Neural cell (in vitro differentiated cells): ENCODE data around the gene NCR3LG1. TPM values are rescaled to one million over a fixed set of nuclear protein-coding genes. Genes with fewer than 3 reads are reported as not detected.

Source experiments
- H2AFZ ChIP-seq: fragments of 200-600, 300-800 bp; sonication (generic), shearing (Covaris generic); 2 replicates; pipeline ENCODE4 v1.6.0; 2014; ENCODE audit warnings: low read depth, mild to moderate bottlenecking, antibody characterized with exemption, low read length, moderate library complexity
- H3F3A ChIP-seq: fragments of 200-600 bp; shearing (Covaris generic); 2 replicates; pipeline ENCODE4 v1.6.1; 2016; ENCODE audit warnings: mild to moderate bottlenecking, moderate library complexity, mixed read lengths, antibody characterized with exemption, low read length; ENCODE audit not compliant: insufficient read depth, poor library complexity, severe bottlenecking
- H3K27ac ChIP-seq: fragments of 200-600, 300-800 bp; sonication (generic), shearing (Covaris generic); 2 replicates; pipeline ENCODE4 v1.5.1; 2014; ENCODE audit warnings: mild to moderate bottlenecking, low read length, moderate library complexity
- H3K27me3 ChIP-seq: fragments of 300-800, 200-600 bp; sonication (generic), shearing (Covaris generic); 2 replicates; pipeline ENCODE4 v1.6.0; 2014; ENCODE audit warnings: mild to moderate bottlenecking, low read depth, low read length, moderate library complexity; ENCODE audit not compliant: insufficient read depth
- H3K36me3 ChIP-seq: fragments of 300-800, 200-600 bp; sonication (generic), shearing (Covaris generic); 2 replicates; pipeline ENCODE4 v1.5.1; 2014; ENCODE audit warnings: mild to moderate bottlenecking, antibody characterized with exemption, low read length, moderate library complexity; ENCODE audit not compliant: insufficient read depth
- H3K4me2 ChIP-seq: fragments of 300-800, 200-600 bp; sonication (generic), shearing (Covaris generic); 2 replicates; pipeline ENCODE4 v1.6.0; 2014; ENCODE audit warnings: mild to moderate bottlenecking, low read length
- H3K4me3 ChIP-seq: fragments of 300-800, 200-600 bp; sonication (generic), shearing (Covaris generic); 2 replicates; pipeline ENCODE4 v1.5.1; 2014; ENCODE audit warnings: mild to moderate bottlenecking, low read length, moderate library complexity
- H3K79me2 ChIP-seq: fragments of 200-600 bp; shearing (Covaris generic); replicated peaks from 2 replicates; pipeline ENCODE4 v1.6.0; 2014; ENCODE audit warnings: mild to moderate bottlenecking, low read length, moderate library complexity; ENCODE audit not compliant: insufficient read depth
- H3K9ac ChIP-seq: fragments of 300-800, 200-600 bp; sonication (generic), shearing (Covaris generic); 2 replicates; pipeline ENCODE4 v1.6.1; 2016; ENCODE audit warnings: mild to moderate bottlenecking, low read length, mixed read lengths
- H3K9me2 ChIP-seq: fragments of 200-600 bp; shearing (Covaris generic); 2 replicates; pipeline ENCODE4 v1.6.1; 2016; ENCODE audit warnings: mild to moderate bottlenecking, low read length, mixed read lengths; ENCODE audit not compliant: insufficient read depth
- H3K9me3 ChIP-seq: fragments of 200-600, 300-800 bp; sonication (generic), shearing (Covaris generic); 2 replicates; pipeline ENCODE4 v1.6.1; 2016; ENCODE audit warnings: mild to moderate bottlenecking, mixed run types, low read length, moderate library complexity, mixed read lengths
- H4K20me1 ChIP-seq: fragments of 200-600 bp; shearing (Covaris generic); 2 replicates; pipeline ENCODE4 v1.6.1; 2016; ENCODE audit warnings: mild to moderate bottlenecking, mixed run types; ENCODE audit not compliant: insufficient read depth
- CTCF ChIP-seq: fragments of 450-650 bp; IDR thresholded peaks from 2 replicates; pipeline ENCODE4 v1.5.1; 2014; ENCODE audit warnings: antibody characterized with exemption, mild to moderate bottlenecking, moderate library complexity; ENCODE audit not compliant: poor library complexity, severe bottlenecking
- EP300 ChIP-seq: fragments of 450-650 bp; conservative IDR thresholded peaks from 2 replicates; pipeline ENCODE4 v1.6.1; 2014; ENCODE audit warnings: antibody characterized with exemption, mild to moderate bottlenecking, moderate library complexity; ENCODE audit not compliant: poor library complexity, severe bottlenecking
- EZH2 ChIP-seq: fragments of 200-600, 300-800 bp; shearing (Covaris generic), sonication (generic); IDR thresholded peaks from 2 replicates; pipeline ENCODE4 v1.6.1; 2014; ENCODE audit warnings: antibody characterized with exemption, low read length, borderline replicate concordance, mild to moderate bottlenecking; ENCODE audit not compliant: insufficient read depth, poor library complexity, severe bottlenecking
- MXI1 ChIP-seq: fragments of 450-650 bp; conservative IDR thresholded peaks from 2 replicates; pipeline ENCODE4 v1.6.1; 2014; ENCODE audit warnings: antibody characterized with exemption, mild to moderate bottlenecking; ENCODE audit not compliant: poor library complexity, severe bottlenecking
- POLR2AphosphoS5 ChIP-seq: IDR thresholded peaks from 2 replicates; pipeline ENCODE4 v1.6.1; 2012
- RAD21 ChIP-seq: fragments of 450-650 bp; conservative IDR thresholded peaks from 2 replicates; pipeline ENCODE4 v1.6.1; 2014; ENCODE audit warnings: antibody characterized with exemption, mild to moderate bottlenecking, moderate library complexity
- REST ChIP-seq: IDR thresholded peaks from 2 replicates; pipeline ENCODE4 v1.6.1; 2012; ENCODE audit warnings: borderline replicate concordance
- SMC3 ChIP-seq: fragments of 450-650 bp; conservative IDR thresholded peaks from 2 replicates; pipeline ENCODE4 v1.6.1; 2014; ENCODE audit warnings: antibody characterized with exemption, mild to moderate bottlenecking, moderate library complexity; ENCODE audit not compliant: poor library complexity
- TAF1 ChIP-seq: IDR thresholded peaks from 2 replicates; pipeline ENCODE4 v1.6.1; 2012; ENCODE audit warnings: low read depth
- polyA plus RNA-seq: library from polyadenylated mRNA; depleted of rRNA; stranded (reverse); fragments of >200 nt; gene quantifications from 2 replicates; pipeline ENCODE4 v1.2.3, GENCODE V29; 2014

The NCR3LG1 gene
- polyA plus RNA-seq, 1 donor from 2014 or later: 3.1 TPM

- Histone ChIP-seq H2AFZ (no peak overlapping the region), H3K79me2 (no peaks in the 10 kb centered on the region), H3F3A (no peaks in the 10 kb centered on the region), H3K27ac (no peak overlapping the region), H3K27me3 (no peaks in the 10 kb centered on the region), H3K4me3 (no peak overlapping the region), H3K36me3 (no peaks in the 10 kb centered on the region), H3K4me2 (no peak overlapping the region), H3K9ac (no peak overlapping the region), H4K20me1 (no peaks in the 10 kb centered on the region), H3K9me2 (no peaks in the 10 kb centered on the region), H3K9me3 (no peaks in the 10 kb centered on the region)
- TF ChIP-seq EP300 (no peak), RAD21 (no peak), MXI1 (no peak), POLR2AphosphoS5 (no peak), SMC3 (no peak), CTCF (no peak), TAF1 (no peak), EZH2 (no peak), REST (no peak)
These were observed 22.6 kb upstream of the NCR3LG1 start for GRCh38 chr11:17328871-17329494.

GRCh38 chr11:17331669-17332068 is 19.9 kb upstream of the NCR3LG1 start:
- Histone ChIP-seq H3K36me3 (no peaks in the 10 kb centered on the region), H3K79me2 (no peaks in the 10 kb centered on the region), H3K4me2 (no peak overlapping the region), H3K27ac (no peak overlapping the region), H4K20me1 (no peaks in the 10 kb centered on the region), H3K27me3 (no peaks in the 10 kb centered on the region), H3K9me2 (no peaks in the 10 kb centered on the region), H3F3A (no peaks in the 10 kb centered on the region), H3K9ac (no peak overlapping the region), H3K9me3 (no peaks in the 10 kb centered on the region), H3K4me3 (no peak overlapping the region), H2AFZ (no peak overlapping the region)
- TF ChIP-seq POLR2AphosphoS5: no peak
- no peak for TF ChIP-seq MXI1
- TF ChIP-seq RAD21: no peak
- TF ChIP-seq TAF1: no peak
- no peak for TF ChIP-seq REST
- TF ChIP-seq EZH2: no peak
